Activated naive CD4-positive, alpha-beta T cell treated with anti-CD3 and anti-CD28 coated beads, Interleukin-2, amount 50 U/mL, for 24 hours (primary cell): ENCODE measurements around the gene TXNDC17.
"Not testable (repeated sequence)": the region's sequence is repeated elsewhere in the genome, so short reads cannot be mapped to it uniquely, and the experiment has no call there.

Source experiments
- H3K27ac Mint-ChIP-seq: one replicate; pipeline ENCODE4 v1.8.0; 2021; ENCODE audit warnings: mild to moderate bottlenecking, mixed read lengths
- H3K27me3 Mint-ChIP-seq: one replicate; pipeline ENCODE4 v1.8.0; 2021; ENCODE audit warnings: mixed read lengths
- H3K36me3 Mint-ChIP-seq: one replicate; pipeline ENCODE4 v1.8.0; 2021; ENCODE audit warnings: mixed read lengths
- H3K4me1 Mint-ChIP-seq: one replicate; pipeline ENCODE4 v1.8.0; 2021; ENCODE audit warnings: mixed read lengths
- H3K4me3 Mint-ChIP-seq: one replicate; pipeline ENCODE4 v1.8.0; 2021; ENCODE audit warnings: mild to moderate bottlenecking, mixed read lengths
- H3K9me3 Mint-ChIP-seq: one replicate; pipeline ENCODE4 v1.8.0; 2021; ENCODE audit warnings: mixed read lengths

The TXNDC17 gene

DNA sequence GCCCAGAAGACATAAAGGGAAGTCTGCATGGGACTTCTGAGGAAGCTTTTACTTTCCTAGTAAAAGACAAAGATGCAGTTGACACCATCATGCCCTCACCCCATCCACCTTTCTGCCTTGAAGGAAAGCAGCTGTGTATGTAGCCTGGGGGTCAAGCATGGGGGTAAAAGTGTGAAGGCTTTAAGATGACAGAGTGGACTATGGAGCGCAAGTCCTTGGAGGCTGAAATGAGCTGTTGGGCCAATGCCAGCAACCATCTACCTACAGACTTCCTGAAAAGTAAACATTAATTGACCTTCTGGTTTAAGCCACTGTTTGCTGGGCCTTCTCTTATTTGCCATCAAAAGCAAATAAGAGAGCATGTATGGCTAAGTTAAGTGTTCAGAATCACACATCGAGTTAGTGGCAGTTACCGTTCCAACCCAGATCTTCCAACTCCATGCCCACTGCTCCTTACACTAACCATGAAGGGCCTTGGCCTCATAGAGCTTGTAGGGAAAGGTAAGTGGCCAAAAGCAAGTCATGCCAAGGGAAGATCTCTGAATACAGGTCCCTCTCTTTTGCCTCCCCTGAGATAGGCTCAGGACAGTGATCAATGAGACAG lies 42.3 kb downstream of the TXNDC17 start:
- H3K27ac Mint-ChIP-seq: no peak overlapping the region
- H3K4me1 Mint-ChIP-seq: no peaks in the 10 kb centered on the region
- no peak overlapping the region for H3K4me3 Mint-ChIP-seq
- H3K27me3 Mint-ChIP-seq: peaks cover 19% of the 10 kb centered on the region
- H3K9me3 Mint-ChIP-seq: no peaks in the 10 kb centered on the region
- no peaks in the 10 kb centered on the region for H3K36me3 Mint-ChIP-seq

DNA sequence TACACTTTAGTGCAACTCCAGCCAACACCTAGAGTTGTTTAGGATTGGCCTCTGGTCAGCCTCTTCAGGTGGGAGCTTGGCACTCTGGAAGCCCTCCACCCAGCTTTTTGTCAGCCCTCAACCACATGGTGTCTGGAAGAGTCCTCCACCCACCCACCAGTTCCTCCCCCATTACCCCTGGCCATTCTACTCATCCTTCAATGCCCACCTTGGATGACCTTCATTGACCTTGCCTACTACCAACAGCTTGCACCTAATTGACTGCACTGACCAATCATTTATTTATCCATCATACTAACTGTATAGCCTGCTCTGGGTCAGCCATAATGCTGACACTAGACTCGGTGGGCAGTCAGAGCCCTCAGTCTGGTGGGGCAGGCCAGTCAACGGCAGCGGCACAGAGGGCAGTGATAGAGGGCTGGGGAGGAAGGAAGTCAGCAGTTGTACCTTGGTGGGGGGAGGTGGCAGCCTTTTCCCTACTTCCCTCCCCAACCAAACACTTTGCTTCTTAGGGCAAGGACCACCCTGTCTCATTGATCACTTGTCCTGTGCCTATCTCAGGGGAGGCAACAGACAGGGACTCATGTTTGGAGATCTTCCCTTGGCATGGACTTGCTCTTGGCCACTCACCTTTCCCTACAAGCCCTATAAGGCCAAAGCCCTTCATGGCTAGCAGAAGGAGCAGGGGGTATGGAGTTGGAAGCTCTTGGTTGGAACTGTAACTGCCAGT lies 43.0 kb downstream of the TXNDC17 start:
- Mint-ChIP-seq H3K4me1 (no peaks in the 10 kb centered on the region), H3K36me3 (no peaks in the 10 kb centered on the region), H3K9me3 (no peaks in the 10 kb centered on the region), H3K27ac (no peak overlapping the region), H3K27me3 (peaks cover 14% of the 10 kb centered on the region), H3K4me3 (no peak overlapping the region)

GRCh38 chr17:6684460-6684783 lies 43.6 kb downstream of the TXNDC17 start:
- H3K36me3 Mint-ChIP-seq: no peaks in the 10 kb centered on the region
- no peaks in the 10 kb centered on the region for H3K4me1 Mint-ChIP-seq
- H3K4me3 Mint-ChIP-seq: no peak overlapping the region
- no peaks in the 10 kb centered on the region for H3K9me3 Mint-ChIP-seq
- peaks cover 13% of the 10 kb centered on the region for H3K27me3 Mint-ChIP-seq
- H3K27ac Mint-ChIP-seq: no peak overlapping the region

DNA sequence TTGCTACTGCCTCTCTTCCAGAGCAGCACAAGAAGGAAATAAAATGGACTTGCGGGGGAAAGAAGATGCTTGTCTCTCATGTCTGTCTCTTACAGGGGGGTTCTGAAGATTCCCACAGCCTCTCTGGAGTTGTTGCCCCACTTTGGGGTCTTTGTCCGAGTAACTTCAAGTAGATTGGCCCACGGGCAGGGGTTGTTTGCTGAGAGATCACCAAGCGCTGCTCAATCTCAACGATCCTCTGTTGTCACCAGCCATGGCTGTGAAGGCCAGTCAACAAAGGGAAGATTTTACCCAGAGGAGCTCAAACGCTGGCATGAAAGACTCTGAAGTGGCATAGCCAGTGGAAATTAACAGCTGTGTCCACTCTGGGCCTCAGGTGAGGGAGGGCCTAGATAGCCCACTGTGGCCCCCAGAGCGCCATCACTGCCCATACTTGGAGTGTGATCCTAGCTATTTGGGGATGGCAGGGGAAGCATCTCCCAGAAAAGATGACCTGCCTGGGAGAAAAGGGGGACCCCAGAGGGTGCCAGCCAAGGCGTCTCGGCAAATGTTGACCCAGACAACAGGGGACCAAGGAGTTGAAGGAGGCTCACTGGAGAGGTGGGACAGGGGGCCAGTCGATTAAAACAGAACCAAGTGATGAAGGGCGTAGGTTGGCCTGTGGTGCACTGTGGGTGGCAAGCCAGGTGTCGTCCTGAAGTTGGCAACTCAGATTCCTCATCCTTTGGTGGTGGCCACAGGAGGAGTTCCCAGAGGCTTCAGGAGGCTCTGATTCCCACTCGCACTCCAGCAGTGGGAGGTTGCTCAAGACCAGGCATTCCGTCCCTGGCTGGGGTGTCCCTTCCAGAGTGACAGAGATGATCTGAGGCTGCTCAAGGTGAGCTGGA lies 44.3 kb downstream of the TXNDC17 start:
- no peak overlapping the region for H3K4me3 Mint-ChIP-seq
- H3K9me3 Mint-ChIP-seq: no peaks in the 10 kb centered on the region
- no peaks in the 10 kb centered on the region for H3K4me1 Mint-ChIP-seq
- H3K27ac Mint-ChIP-seq: no peak overlapping the region
- peaks cover 14% of the 10 kb centered on the region for H3K27me3 Mint-ChIP-seq
- no peaks in the 10 kb centered on the region for H3K36me3 Mint-ChIP-seq

DNA sequence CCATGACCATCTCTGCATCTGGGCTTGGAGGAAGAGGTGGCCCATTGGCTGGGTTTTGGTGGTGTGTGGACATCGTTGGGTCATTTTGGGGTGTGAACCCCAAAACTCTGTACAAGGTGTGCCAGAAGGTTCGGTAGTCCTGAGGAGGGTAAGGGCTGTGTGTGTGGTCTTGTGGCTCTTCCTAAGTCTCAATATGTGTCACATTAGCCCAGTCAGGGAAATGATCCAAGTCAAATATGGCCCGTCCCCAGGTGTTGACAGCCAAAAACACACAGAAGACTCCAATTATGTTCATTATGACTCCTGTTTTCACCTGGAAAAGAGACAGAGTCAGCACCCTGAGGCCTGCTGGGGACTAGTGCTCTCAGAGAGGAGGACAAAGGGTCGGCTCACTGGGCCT lies 45.2 kb downstream of the TXNDC17 start:
- Mint-ChIP-seq H3K9me3 (no peaks in the 10 kb centered on the region), H3K36me3 (no peaks in the 10 kb centered on the region), H3K4me1 (no peaks in the 10 kb centered on the region), H3K27ac (no peak overlapping the region), H3K27me3 (peaks cover 10% of the 10 kb centered on the region), H3K4me3 (no peak overlapping the region)

GRCh38 chr17:6688944-6689343 lies 48.1 kb downstream of the TXNDC17 start:
- Mint-ChIP-seq H3K4me3 (no peak overlapping the region), H3K36me3 (no peaks in the 10 kb centered on the region), H3K27ac (no peak overlapping the region), H3K27me3 (peaks cover 7% of the 10 kb centered on the region), H3K9me3 (no peaks in the 10 kb centered on the region), H3K4me1 (no peaks in the 10 kb centered on the region)

GRCh38 chr17:6690641-6691040 lies 49.8 kb downstream of the TXNDC17 start:
- Mint-ChIP-seq H3K27ac (no peak overlapping the region), H3K27me3 (peaks cover 14% of the 10 kb centered on the region), H3K4me3 (no peak overlapping the region), H3K9me3 (no peaks in the 10 kb centered on the region), H3K4me1 (no peaks in the 10 kb centered on the region), H3K36me3 (no peaks in the 10 kb centered on the region)

- Mint-ChIP-seq H3K27me3 (peaks cover 14% of the 10 kb centered on the region), H3K27ac (no peak overlapping the region), H3K4me1 (no peaks in the 10 kb centered on the region), H3K4me3 (no peak overlapping the region), H3K9me3 (no peaks in the 10 kb centered on the region), H3K36me3 (no peaks in the 10 kb centered on the region)
Observed at GRCh38 chr17:6691546-6691945, 50.7 kb downstream of the TXNDC17 start.

DNA sequence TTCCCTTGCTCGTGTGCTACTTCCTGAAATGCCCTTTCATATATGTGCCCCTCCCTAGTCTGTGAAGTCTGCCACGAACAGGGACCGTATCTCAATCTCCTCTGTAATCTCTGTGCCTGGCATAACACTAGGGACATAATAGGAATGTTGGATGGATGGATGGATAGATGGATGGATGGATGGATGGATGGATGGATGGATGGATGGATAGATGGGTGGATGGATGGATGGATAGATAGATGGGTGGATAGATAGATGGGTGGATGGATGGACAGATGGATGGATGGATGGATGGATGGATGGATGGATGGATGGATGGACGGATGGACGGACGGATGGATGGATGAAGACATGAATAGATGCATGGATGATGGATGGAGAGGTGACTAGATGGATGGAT lies 51.1 kb downstream of the TXNDC17 start:
- H3K4me1 Mint-ChIP-seq, H3K9me3 Mint-ChIP-seq, H3K4me3 Mint-ChIP-seq, H3K27ac Mint-ChIP-seq, H3K36me3 Mint-ChIP-seq: not testable (repeated sequence)
- peaks cover 14% of the 10 kb centered on the region for H3K27me3 Mint-ChIP-seq
